Measurements from ENCODE around the gene TPD52L2.
"Not testable (repeated sequence)": the region's sequence is repeated elsewhere in the genome, so short reads cannot be mapped to it uniquely, and the experiment has no call there.

The TPD52L2 gene

GRCh38 chr20:63868264-63868663 lies 3.2 kb downstream of the TPD52L2 start:
- Histone ChIP-seq H3K27me3 (replicated peaks; ENCODE audit: control insufficient read depth, insufficient read depth, low read length) (no peaks in the 10 kb centered on the region), H3K36me3 (ENCODE audit: control insufficient read depth, insufficient read depth, low read length, severe bottlenecking) (peaks cover 40% of the 10 kb centered on the region)
- no peak for DNase-seq (ENCODE audit: low read depth)

GRCh38 chr20:63873477-63873971 lies 8.5 kb downstream of the TPD52L2 start:
- no peaks in the 10 kb centered on the region for H3K27me3 ChIP-seq (replicated peaks; ENCODE audit: control insufficient read depth, insufficient read depth, low read length)
- H3K4me3 ChIP-seq (ENCODE audit: low read length): no peak overlapping the region
- DNase-seq (ENCODE audit: low read depth): no peak
- peaks cover 79% of the 10 kb centered on the region for H3K36me3 ChIP-seq (ENCODE audit: control insufficient read depth, insufficient read depth, low read length, severe bottlenecking)
- H3K4me1 ChIP-seq (ENCODE audit: control insufficient read depth, insufficient read depth, low read length): peaks cover 6% of the 10 kb centered on the region
- H3K9ac ChIP-seq (ENCODE audit: low read length): no peak overlapping the region
- H3K9me3 ChIP-seq (ENCODE audit: control insufficient read depth, low read length): no peaks in the 10 kb centered on the region

More at GRCh38 chr20:63868264-63868663, 3.2 kb downstream of the TPD52L2 start:
- Histone ChIP-seq H3K9ac (ENCODE audit: low read length) (no peak overlapping the region), H3K4me3 (ENCODE audit: low read length) (no peak overlapping the region), H3K4me1 (ENCODE audit: control insufficient read depth, insufficient read depth, low read length) (peaks cover 12% of the 10 kb centered on the region), H3K9me3 (ENCODE audit: control insufficient read depth, low read length) (no peaks in the 10 kb centered on the region)

GRCh38 chr20:63874241-63874640 lies 9.2 kb downstream of the TPD52L2 start:
- H3K4me3 ChIP-seq (ENCODE audit: low read length); H3K9me3 ChIP-seq (ENCODE audit: control insufficient read depth, low read length); H3K4me1 ChIP-seq (ENCODE audit: control insufficient read depth, insufficient read depth, low read length); DNase-seq (ENCODE audit: low read depth); H3K9ac ChIP-seq (ENCODE audit: low read length); H3K27me3 ChIP-seq (replicated peaks; ENCODE audit: control insufficient read depth, insufficient read depth, low read length): not testable (repeated sequence)
- peaks cover 80% of the 10 kb centered on the region for H3K36me3 ChIP-seq (ENCODE audit: control insufficient read depth, insufficient read depth, low read length, severe bottlenecking)

- Histone ChIP-seq H3K9me3 (ENCODE audit: control insufficient read depth, low read length) (no peaks in the 10 kb centered on the region), H3K27me3 (replicated peaks; ENCODE audit: control insufficient read depth, insufficient read depth, low read length) (no peaks in the 10 kb centered on the region), H3K4me3 (ENCODE audit: low read length) (no peak overlapping the region), H3K4me1 (ENCODE audit: control insufficient read depth, insufficient read depth, low read length) (peaks cover 6% of the 10 kb centered on the region), H3K9ac (ENCODE audit: low read length) (no peak overlapping the region), H3K36me3 (ENCODE audit: control insufficient read depth, insufficient read depth, low read length, severe bottlenecking) (peaks cover 71% of the 10 kb centered on the region)
- no peak for DNase-seq (ENCODE audit: low read depth)
Observed at GRCh38 chr20:63876489-63877036, 11.5 kb downstream of the TPD52L2 start.

- H3K36me3 ChIP-seq (ENCODE audit: control insufficient read depth, insufficient read depth, low read length, severe bottlenecking): peaks cover 76% of the 10 kb centered on the region
- no peak overlapping the region for H3K4me3 ChIP-seq (ENCODE audit: low read length)
- no peaks in the 10 kb centered on the region for H3K27me3 ChIP-seq (replicated peaks; ENCODE audit: control insufficient read depth, insufficient read depth, low read length)
- H3K9ac ChIP-seq (ENCODE audit: low read length): no peak overlapping the region
- no peaks in the 10 kb centered on the region for H3K9me3 ChIP-seq (ENCODE audit: control insufficient read depth, low read length)
- peaks cover 6% of the 10 kb centered on the region for H3K4me1 ChIP-seq (ENCODE audit: control insufficient read depth, insufficient read depth, low read length)
- DNase-seq (ENCODE audit: low read depth): no peak
Observed at GRCh38 chr20:63877755-63878470, 12.8 kb downstream of the TPD52L2 start.

- Histone ChIP-seq H3K9ac (ENCODE audit: low read length) (no peak overlapping the region), H3K4me3 (ENCODE audit: low read length) (no peak overlapping the region), H3K27me3 (replicated peaks; ENCODE audit: control insufficient read depth, insufficient read depth, low read length) (no peaks in the 10 kb centered on the region), H3K4me1 (ENCODE audit: control insufficient read depth, insufficient read depth, low read length) (no peaks in the 10 kb centered on the region), H3K36me3 (ENCODE audit: control insufficient read depth, insufficient read depth, low read length, severe bottlenecking) (peaks cover 80% of the 10 kb centered on the region), H3K9me3 (ENCODE audit: control insufficient read depth, low read length) (no peaks in the 10 kb centered on the region)
- DNase-seq (ENCODE audit: low read depth): no peak
Observed at GRCh38 chr20:63878899-63879663, 14.0 kb downstream of the TPD52L2 start.

GRCh38 chr20:63880901-63881300 lies 15.8 kb downstream of the TPD52L2 start:
- DNase-seq (ENCODE audit: low read depth); H3K4me1 ChIP-seq (ENCODE audit: control insufficient read depth, insufficient read depth, low read length); H3K27me3 ChIP-seq (replicated peaks; ENCODE audit: control insufficient read depth, insufficient read depth, low read length); H3K9me3 ChIP-seq (ENCODE audit: control insufficient read depth, low read length); H3K4me3 ChIP-seq (ENCODE audit: low read length); H3K9ac ChIP-seq (ENCODE audit: low read length): not testable (repeated sequence)
- peaks cover 80% of the 10 kb centered on the region for H3K36me3 ChIP-seq (ENCODE audit: control insufficient read depth, insufficient read depth, low read length, severe bottlenecking)

- no peaks in the 10 kb centered on the region for H3K27me3 ChIP-seq (replicated peaks; ENCODE audit: control insufficient read depth, insufficient read depth, low read length)
- H3K36me3 ChIP-seq (ENCODE audit: control insufficient read depth, insufficient read depth, low read length, severe bottlenecking): peaks cover 73% of the 10 kb centered on the region
- H3K9me3 ChIP-seq (ENCODE audit: control insufficient read depth, low read length): no peaks in the 10 kb centered on the region
- H3K4me3 ChIP-seq (ENCODE audit: low read length): no peak overlapping the region
- H3K9ac ChIP-seq (ENCODE audit: low read length): no peak overlapping the region
- no peaks in the 10 kb centered on the region for H3K4me1 ChIP-seq (ENCODE audit: control insufficient read depth, insufficient read depth, low read length)
- no peak for DNase-seq (ENCODE audit: low read depth)
Observed at GRCh38 chr20:63881451-63882226, 16.6 kb downstream of the TPD52L2 start.

- H3K4me1 ChIP-seq (ENCODE audit: control insufficient read depth, insufficient read depth, low read length): no peaks in the 10 kb centered on the region
- H3K36me3 ChIP-seq (ENCODE audit: control insufficient read depth, insufficient read depth, low read length, severe bottlenecking): peaks cover 75% of the 10 kb centered on the region
- DNase-seq (ENCODE audit: low read depth): no peak
- H3K9ac ChIP-seq (ENCODE audit: low read length): no peak overlapping the region
- H3K27me3 ChIP-seq (replicated peaks; ENCODE audit: control insufficient read depth, insufficient read depth, low read length): no peaks in the 10 kb centered on the region
- H3K9me3 ChIP-seq (ENCODE audit: control insufficient read depth, low read length): no peaks in the 10 kb centered on the region
- no peak overlapping the region for H3K4me3 ChIP-seq (ENCODE audit: low read length)
Observed at GRCh38 chr20:63882257-63883200, 17.5 kb downstream of the TPD52L2 start.

GRCh38 chr20:63883201-63883593 lies 18.1 kb downstream of the TPD52L2 start:
- no peak overlapping the region for H3K9ac ChIP-seq (ENCODE audit: low read length)
- H3K9me3 ChIP-seq (ENCODE audit: control insufficient read depth, low read length): no peaks in the 10 kb centered on the region
- no peaks in the 10 kb centered on the region for H3K27me3 ChIP-seq (replicated peaks; ENCODE audit: control insufficient read depth, insufficient read depth, low read length)
- peaks cover 77% of the 10 kb centered on the region for H3K36me3 ChIP-seq (ENCODE audit: control insufficient read depth, insufficient read depth, low read length, severe bottlenecking)
- H3K4me3 ChIP-seq (ENCODE audit: low read length): no peak overlapping the region
- no peak for DNase-seq (ENCODE audit: low read depth)
- no peaks in the 10 kb centered on the region for H3K4me1 ChIP-seq (ENCODE audit: control insufficient read depth, insufficient read depth, low read length)
